NCI-H345 (cell line): Measurements from ENCODE around the gene SPNS3.

Experiments
- DNase-seq: peaks from one replicate; lab custom pipeline; 2025; lab: John Stamatoyannopoulos, UW

Gene SPNS3

DNA sequence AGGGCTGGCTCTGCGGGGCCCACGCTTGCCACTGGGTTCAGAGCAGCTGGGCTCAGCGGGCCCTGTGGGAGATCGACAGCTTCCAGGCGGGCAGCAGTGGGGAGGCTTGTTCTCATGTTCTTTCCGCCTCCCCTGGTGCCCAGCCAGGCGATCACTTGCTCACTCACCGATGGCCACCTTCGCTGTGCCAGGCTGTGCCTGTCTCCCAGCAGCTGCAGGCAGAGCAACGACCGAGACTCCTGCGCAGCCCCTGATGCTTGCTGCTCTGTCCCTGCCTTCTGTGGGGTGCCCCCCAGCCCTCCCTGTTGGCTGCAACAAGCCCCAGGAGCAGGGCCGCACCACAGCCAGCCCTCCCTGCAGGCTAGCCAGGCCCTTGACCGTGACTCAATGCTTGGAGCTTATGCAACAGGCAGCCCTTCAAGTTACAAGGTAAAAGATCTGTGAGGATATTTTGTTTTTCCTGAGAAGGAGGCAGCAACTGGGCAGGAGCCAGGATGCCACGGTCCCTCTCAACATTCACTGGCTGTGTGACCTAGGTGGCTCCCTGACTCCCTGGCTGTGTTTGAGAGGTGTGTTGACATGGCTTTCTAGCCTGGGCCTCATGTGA, 55.4 kb downstream of the SPNS3 start:
- no peak for DNase-seq

DNA sequence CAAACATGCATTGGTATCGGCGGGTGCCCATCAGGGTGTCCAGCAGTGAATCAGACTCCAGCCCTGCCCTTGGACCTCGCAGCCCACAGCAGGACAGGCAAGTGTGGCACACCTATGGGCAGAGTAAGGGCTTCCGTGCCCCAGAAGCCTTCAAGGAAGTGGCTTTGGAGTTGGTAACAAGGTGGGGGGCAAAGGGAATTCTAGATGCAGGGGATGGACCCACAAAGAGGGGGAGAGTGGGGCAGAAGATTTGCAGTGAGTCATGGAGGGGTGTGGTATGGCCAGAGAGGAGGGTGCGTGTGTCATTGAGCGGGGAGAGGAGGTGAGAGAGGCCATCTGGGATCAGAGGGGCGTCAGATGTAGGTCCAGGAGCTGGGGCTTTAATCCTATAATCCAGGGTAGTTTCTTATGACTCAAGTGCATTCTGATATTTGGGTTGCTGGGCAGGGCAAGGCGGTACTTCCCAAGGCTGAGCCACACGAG, 56.4 kb downstream of the SPNS3 start:
- no peak for DNase-seq

DNA sequence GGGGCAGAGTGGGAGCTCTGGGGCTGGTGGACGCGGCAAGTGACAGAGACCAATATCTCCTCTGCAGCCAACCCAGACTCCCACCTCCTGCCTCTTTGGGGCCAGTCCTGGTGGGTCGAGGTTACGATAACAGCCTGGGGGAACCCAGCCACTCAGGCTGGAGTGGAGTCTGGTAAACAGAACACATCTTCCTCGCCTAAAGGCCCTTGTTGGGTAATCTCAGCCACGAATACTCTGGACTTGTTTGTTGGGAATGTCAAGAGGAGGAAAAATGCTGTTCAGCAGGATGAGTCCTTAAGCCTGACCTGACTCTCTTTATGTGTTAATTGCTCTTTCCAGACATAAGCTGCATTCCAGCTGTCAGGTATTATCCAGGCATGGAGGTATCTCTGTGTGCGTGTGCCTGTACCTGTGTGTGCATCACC, 56.9 kb downstream of the SPNS3 start:
- DNase-seq = no peak

DNA sequence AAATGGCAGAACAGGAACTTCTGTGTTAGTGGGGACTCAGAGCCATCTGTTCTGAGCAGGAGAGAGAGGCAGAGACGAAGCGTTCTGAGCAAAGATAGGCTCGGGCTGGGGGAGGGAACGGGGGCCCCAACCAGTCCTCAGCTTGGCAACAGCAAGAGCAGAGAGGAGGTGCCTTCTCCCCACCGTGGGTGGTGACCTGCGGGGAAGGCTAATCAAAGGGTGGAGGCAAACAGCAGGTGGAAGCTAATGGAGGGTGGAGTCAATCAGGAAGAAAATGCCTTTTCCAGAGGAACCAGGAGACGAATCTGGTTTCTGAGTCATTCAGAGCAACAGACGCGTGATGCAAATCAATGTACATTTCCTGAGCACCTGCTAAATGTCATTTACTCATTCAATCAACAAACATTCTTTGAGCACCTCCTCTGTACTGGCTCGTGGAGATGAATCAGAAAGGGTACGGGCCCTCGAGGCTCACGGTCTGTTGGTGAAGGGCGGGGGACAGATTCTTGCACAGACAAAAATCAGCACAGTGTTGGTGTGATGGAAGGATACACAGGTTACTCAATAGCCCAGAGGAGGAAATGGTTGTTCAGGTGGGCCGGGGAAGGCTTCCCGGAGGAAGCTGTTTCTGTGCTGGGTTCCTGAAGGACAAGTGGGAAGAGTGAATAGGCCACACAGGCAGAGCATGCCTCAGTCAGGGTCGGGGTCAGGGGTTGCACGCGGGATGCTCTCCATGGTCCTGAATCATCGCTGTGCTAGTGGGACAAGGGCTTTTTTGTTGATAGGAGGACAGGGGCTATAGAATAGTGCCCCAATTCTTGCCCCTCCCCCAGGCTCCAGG, 59.2 kb downstream of the SPNS3 start:
- DNase-seq = no peak

DNA sequence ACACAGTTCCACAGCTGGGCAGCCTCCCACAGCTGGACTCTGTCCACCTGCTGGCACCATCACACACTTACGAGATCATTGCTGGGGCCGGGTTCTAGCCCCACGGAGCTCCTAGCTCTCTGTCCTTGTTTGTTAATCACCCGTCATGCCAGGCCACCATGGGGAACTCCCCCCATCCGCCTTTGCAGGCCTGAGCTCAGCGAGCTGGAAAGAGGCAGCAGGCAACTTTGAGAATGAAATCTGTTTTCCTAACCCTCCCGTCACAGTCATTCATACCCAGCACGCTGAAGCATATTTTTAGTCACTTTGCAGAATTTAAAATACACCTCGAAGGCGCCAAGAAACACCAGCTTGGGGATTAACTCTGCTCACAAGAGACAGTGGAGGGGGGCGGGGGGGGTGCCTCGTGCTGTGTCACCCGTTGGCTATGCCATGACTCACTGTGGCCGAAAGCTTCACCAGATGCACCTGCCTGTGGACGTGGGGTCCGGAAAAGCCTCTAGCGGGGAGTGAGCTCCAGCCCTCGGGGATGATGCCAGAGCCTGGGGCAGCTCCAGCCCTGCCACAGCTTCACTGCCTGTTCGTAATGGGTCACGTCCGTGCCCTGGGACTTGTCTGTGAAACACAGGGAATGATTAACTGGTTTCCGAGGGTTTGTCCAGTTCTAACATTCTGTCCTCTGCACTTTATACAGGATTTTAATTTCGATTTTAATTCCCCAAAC, 63.5 kb downstream of the SPNS3 start:
- no peak for DNase-seq

DNA sequence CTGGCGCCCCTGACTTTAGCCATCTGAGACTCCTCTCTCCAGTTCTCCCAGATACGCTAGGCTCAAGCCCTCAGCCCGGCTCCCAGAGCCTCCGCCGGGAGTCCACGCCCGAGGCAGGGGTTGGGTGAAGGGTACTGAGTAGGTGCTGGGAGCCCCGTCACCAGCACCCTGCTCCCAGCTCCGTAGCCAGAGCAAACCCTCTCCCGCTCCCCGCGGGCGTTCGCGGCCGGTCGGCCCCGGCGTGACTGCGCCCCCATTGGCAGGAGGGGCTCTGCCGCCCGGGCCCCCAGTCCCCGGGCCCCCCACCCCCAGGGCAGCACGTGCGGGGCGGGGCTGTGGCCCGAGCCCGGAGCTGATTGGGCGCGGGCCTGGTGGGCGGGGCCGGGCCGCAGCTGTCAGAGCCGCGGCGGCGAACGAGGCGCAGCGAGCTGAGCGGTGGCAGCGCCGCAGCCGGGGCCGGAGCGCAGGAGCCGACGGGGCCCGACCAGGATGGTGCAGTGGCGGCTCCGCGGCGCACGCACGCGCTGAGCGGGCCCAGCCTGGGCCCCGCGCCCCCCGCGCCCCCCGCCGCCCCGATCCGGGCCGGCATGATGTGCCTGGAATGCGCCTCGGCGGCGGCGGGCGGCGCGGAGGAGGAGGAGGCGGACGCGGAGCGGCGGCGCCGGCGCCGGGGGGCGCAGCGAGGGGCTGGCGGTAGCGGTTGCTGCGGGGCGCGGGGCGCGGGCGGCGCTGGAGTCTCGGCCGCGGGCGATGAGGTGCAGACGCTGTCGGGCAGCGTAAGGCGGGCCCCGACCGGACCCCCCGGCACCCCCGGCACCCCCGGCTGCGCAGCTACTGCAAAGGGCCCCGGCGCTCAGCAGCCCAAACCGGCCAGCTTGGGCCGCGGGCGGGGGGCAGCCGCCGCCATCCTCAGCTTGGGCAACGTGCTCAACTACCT, 65.0 kb downstream of the SPNS3 start, which contains the start of gene SPNS2:
TSS of gene SPNS2 (plus strand) at position 421 of the 937 bp plus-strand sequence. CDS start at position 588, 167 bp downstream.
- DNase-seq = peak; percentile 16

DNA sequence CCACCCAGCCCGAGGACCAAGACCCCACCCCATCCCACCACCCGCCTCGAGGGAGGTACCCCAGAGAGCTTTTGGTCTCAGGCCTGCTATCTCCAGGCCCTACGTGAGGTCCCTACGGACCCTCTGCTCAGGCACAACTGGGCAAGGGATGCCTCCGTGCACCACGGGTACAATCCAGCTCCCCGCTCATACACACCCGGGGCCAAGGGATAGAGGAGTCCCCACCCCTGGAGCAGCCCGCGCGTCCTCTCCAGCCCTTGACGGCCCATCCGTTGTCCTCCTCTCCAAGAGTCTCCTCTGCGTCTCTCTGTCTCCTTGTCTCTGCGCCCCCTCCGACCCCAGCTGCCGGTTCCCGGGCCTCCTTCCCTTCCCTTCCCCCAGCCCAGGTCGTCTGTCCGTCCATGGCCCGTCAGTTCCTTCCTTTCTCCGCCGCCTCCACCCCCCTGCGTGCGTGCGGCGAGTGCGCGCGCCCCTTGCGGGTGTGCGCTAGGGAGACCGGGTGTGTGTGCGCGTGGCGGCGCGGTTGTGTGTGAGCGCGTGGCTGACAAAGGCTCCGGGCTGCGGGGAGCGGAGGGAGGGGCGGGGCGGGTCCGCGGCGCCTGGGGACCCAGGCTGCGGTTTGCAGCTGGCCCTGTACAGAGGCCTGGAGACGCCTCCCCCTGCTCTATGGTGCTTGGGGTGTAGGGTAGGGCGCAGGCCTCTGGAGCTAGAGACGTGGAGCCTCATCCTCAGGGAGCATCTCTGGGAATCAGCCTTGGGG, 65.9 kb downstream of the SPNS3 start:
- no peak for DNase-seq

DNA sequence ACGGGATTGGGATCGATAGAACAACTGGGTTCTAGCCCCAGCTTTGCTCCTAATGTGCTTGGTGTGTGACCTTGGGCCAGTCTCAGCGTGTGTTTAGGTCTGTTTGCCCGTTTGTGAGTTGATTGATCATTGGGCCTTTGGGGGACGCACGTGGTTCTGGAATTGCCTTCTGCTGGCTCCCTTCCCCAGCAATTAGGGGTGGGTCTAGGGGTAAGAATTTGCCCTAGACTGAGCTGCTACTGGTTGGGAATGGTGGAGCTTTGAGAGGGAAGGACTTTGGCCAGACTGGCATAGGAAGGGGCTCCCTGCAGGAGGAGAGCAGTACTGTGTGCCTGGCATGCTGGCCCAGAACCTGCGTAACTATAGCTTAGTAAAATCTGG, 66.4 kb downstream of the SPNS3 start:
- no peak for DNase-seq

DNA sequence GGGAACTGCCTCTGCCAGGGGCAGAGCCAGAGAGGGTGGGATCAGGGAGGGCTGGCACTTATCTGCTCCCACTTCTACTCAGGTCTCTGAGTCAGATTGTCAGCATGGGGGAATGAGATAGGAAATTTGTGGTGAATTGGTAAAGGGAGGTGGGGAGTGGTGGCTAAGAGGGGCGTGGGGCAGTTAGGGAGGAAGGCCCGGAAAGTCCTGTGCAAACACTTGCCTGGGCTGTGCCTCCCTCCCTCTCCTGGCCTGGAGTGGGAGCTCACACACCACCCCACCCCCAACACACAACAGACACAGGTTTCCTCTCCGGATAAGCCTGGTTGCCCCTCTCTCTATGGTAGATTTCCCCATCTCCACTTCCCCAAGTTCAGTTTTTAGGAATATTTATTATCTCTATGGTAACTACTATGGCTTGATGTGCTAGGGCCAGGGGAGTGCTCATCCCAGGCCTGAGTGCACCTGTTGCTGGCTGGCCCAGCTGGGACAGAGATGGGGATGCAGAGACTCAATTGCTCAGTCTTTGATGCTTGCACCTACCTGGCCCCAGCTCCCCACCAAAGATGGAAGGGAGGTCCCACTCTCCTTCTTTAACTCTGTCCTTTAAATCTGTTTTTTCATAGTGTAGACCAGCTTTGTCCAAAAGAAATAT, 67.7 kb downstream of the SPNS3 start:
- DNase-seq = no peak

DNA sequence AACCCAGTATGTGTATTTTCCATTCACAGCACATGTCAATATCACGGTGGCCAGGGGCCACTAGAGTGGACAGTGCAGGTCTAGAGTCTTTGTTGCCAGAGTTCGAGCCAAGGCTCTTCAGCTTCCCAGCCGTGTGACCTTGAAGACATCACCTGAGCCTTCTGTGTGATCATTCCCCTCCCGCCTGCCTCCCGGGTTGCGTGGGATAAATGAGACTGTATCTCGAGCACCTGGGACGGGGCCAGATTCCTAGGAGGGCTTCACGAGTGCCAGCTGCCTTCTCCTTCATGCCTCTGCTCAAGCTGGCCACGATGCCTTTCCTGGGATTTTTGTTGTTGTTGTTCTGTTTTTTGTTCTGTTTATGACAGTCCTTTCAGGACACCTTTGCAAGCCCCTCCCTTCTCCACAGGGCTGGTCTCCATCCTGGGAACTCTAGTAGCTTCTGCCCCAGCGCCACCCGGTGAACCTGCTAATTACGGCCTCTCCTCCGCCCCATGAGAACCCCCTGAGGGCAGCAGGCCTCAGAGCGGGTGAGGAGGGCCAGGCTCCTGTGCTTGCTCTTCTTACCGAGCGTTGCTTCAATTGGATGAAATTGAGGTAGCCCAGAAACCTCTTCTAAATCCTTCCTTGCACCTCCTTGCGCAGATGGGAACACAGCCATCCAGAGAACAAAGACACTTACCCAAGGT, 68.9 kb downstream of the SPNS3 start:
- DNase-seq = no peak

DNA sequence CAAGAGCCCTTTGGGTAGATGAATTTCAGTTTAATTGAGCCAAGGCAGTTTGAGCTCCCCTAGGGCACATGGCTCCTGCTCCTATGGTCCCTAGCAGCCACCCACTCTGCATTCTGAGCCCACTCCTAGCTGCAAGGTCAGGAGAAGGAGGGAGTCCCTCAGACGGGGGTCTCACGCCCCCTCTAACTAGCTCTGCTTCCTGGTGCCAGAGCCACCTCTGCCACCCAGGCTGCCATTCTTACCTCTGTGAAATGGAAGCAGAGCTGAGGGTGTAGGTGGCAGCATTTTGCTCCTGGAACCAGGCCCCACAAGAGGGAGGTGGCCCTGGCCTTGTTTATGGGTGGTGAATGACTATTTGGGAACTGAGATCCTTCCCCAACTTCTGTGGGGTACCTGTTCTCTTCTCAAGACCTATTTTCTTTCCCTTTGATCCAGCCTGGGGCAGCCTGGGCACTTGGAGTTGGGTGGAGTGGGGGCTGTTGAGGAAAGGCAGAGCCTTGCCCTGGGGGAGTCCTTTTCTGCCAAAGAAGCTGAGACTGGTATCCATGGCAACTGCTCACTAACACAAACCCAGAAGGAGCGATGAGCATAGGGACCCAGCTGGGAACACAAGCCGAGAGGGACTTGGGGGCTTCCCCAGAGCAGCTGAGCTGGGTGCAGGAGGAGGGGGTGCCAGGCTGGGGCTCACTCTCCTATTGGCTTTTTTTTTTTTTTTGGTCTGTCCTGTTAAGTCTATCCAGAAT, 69.7 kb downstream of the SPNS3 start:
- DNase-seq = no peak

DNA sequence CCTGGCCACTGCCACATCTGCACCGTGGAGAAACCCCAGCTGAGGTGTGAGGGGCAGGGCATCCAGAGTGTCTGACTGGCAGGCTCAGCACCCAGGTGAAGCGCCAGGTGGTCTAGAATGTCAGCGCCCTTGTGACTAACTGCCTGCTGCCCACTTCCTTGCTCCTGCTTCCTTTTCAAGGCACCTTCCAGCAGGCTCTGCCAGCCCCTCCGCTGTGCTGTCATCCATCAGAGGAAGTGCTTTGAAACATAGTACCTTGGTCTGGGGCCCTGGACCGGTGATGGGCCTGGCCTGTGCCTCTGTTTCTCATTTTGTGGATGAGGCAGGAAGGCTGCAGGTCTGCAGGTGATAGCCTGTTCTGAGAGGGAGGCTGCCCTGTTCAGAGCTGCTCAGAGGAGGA, 70.4 kb downstream of the SPNS3 start:
- DNase-seq = no peak

DNA sequence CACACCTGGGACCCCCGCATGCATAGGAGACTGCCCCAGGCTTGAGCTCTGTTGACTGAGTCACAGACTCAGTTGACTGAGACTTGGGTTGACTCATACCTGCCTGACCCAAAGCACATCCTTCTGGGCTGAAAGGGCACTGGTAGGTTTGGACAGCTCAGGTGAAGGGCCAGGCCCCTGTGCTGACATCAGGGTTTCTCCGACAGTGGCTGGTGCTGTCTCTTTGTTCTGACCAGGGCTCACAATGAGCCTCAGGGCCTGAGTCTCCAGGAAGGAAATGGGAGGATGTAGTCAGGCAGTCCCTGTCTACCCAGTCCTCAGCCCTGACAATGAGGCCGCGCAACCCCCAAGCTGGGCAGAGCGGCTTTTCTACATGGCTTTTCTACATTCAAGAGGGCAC, 71.4 kb downstream of the SPNS3 start:
- no peak for DNase-seq

DNA sequence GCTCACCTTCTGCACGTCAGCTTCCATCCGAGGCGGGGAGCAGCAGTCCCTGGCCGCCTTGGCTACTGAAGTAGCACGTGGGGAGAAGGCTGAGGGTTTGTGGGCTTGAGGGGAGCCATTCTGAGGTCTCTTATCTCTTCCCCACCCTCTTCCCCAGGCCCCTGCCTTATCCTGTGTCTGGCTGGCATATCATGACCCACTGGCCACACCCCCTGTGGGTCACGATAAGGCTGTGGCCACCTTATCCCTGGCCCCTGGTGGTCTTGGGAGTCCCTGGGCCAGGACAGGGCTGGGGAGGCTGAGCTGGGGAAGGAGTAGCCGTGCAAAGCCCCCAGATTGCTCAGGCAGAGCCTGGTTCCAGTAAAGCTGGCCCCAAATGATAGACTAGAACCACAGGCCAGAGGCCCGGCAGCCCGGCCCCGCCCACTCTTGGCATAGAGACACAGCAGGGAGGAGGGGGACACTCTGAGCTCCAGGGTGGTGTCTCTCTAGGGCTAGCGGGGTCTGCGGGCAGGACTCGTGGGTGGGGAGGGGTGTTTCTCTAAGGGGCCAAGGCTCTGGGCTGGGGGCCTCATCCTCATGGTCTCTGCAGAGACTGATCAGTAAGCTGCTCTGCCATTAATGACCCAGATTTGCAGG, 72.6 kb downstream of the SPNS3 start:
- DNase-seq = no peak

DNA sequence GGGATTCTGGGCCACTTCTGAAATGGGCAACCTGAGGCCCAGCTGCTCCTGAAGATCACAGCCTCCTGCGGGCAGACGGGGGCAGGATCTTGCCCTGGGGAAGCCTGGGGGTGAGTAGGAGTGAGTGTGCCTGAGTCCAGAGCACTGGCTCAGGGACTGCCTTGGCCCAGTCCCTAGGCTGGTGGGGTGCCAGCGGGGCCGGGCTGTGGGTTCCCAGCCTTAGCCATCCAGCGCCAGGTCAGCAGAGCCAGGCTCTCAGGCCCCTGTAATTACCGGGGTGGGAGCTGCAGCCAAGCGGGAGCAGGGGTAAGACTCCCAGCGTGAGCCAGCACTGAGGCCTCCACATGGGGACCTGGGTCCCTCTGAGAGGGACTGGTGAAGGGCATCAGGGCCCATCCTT, 73.2 kb downstream of the SPNS3 start:
- DNase-seq = no peak

DNA sequence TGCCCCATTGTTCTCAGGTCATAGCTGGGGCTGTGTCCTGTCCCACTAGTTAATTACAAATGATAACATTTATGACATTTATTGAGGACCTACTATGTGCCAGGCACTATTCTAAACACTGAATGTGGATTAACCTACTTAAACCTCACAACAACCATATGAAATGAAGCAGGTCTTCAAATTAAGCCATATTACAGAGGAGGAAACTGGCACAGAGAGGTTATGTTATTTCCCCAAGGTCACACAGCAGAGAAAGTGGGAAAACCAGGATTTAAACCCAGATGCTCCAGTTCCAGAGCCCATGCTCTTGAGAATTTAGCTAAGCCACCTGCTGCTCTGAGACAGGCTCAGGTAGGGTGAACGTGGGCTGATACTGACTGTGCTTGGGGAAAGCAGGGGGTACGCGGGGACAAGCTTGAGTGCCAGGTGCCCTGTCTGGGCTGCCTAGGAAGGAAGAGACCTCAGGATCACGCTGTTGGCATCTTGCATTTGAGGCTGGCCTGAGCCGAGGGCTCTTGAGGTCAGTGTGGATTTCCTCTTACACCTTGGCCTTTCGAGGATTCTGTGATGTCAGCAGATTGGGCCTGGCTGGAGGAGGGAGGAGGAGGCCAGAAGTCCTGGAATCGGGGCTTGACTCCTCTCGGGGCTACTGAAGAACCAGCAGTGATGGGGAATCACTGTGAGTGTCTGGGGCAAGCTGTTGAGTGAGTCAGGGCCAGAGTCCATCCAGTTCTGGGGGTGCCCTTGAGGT, 73.8 kb downstream of the SPNS3 start:
- DNase-seq = no peak

DNA sequence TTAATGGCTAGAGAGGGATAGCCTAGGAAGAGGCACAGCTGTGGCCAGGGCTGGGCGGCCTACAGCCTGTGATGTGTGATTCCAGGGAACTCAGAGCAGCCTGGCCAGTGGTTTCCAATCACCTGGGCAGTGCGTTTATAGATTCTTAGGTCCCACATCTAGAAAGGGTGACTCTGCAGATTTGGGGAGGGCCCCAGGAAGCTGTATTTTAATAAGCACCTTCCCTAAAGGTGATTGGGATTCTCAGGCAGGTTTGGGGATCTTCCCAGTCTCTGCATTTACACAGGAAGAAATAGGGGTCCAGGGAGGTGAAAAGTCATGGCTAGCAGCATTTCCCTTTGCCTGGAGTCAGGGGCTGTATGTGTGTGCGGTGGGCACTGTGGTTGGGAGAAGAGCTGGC, 74.5 kb downstream of the SPNS3 start:
- DNase-seq = no peak

DNA sequence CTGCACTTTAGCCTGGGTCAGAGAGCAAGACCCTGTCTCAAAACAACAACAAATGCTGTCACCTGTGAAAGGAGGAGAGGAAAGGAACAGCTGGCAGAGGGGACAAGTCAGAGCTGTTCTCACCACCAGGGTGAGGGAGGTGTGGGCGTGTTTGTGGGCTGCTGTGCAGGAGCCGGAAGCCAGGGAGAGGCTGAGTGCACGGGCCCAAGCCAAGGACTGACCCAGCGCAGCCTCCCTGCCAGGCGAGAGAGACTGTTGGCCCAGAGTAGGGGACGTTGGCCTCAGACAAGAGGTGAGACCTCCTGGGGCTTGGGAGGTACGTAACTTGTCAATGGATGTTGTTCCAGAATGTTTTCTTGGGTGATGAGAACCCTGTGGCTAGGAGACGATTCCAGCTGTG, 75.7 kb downstream of the SPNS3 start:
- no peak for DNase-seq
